DLD1 (cell line): ENCODE results near the gene TOLLIP.

Source experiments
- in situ Hi-C: cut with HindIII; loops from 2 replicates; pipeline ENCODE4 v1.10.0; 2017; ENCODE audit warnings: low sequenced_read_pairs

TOLLIP gene

GRCh38 chr11:1266976-1267375 lies 42.5 kb downstream of the TOLLIP start:
- in situ Hi-C loops, result loop anchor here (10.0 kb wide), 1 partner anchor 268 kb away; no protein-coding TSS in a partner anchor

DNA sequence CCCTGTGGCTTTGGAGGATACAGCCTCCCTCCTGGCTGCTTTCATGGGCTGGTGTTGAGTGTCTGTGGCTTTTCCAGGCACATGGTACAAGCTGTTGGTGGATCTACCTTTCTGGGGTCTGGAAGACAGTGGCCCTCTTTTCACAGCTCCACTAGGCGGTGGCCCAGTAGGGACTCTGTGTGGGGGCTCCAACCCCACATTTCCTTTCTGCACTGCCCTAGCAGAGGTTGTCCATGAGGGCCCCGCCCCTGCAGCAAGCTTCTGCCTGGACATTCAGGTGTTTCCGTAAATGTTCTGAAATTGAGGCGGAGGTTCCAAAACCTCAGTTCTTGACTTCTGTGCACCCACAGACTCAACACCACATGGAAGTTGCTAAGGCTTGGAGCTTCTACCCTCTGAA lies 44.0 kb downstream of the TOLLIP start:
- in situ Hi-C loops, result loop anchor here (10.0 kb wide), 1 partner anchor 269 kb away; no protein-coding TSS in a partner anchor

DNA sequence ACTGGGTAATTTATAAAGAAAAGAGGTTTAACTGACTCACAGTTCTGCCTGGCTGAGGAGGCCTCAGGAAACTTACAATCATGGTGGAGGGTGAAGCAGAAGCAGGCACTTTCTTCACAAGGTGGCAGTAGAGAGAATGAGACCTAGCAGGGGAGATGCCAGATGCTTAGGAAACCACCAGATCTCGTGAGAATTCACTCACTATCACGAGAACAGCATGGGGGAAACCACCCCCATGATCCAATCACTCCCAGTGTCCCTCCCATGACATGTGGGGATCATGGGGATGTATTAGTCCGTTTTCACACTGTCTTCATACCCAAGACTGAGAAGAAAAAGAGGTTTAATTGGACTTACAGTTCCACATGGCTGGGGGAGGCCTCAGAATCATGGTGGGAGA lies 45.0 kb downstream of the TOLLIP start:
- in situ Hi-C loops, result loop anchor here (10.0 kb wide), 1 partner anchor 270 kb away; no protein-coding TSS in a partner anchor

GRCh38 chr11:1263010-1263409 lies 46.4 kb downstream of the TOLLIP start:
- in situ Hi-C loops, result loop anchor here (10.0 kb wide), 1 partner anchor 272 kb away; no protein-coding TSS in a partner anchor

DNA sequence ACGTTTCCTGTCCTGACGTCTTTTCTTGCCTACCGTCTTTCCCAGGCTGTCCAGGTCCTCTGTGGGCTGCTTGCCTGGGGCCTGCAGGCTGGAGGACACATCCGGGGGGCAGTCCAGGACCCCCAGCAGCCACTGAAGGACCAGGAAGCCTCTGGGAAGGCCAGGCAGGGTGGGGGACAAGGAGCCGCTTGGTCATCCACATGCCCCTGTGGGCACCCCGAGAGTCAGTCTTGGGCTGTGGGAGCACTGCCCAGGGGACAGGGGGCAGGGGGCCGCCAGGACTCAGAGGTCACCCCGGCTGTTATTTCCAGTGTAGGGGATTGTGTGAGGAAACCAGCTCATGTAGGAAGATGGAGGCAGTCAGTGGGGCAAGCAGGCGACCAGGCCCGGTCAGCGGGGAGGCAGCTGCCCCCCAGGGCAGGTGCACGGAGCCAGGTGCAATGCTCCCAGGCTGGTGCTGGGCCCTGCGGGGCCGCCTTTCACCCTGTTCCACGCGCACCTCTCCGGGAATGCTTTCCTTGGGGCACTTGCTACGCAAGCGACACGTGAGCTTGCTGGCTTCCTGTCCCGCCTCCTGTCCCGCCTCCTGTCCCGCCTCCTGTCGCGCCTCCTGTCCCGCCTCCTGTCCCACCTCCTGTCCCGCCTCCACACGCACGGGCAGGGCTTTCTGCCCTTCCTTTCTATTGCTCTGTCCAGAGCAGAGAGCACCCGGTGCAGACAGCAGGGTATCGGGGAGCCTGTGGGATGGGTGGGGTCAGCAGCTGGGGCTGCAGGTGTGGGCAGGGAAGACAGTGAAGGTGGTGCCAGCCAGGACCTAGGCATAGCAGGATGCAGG lies 47.0 kb downstream of the TOLLIP start:
- in situ Hi-C loops, result loop anchor here (10.0 kb wide), 1 partner anchor 272 kb away; no protein-coding TSS in a partner anchor

DNA sequence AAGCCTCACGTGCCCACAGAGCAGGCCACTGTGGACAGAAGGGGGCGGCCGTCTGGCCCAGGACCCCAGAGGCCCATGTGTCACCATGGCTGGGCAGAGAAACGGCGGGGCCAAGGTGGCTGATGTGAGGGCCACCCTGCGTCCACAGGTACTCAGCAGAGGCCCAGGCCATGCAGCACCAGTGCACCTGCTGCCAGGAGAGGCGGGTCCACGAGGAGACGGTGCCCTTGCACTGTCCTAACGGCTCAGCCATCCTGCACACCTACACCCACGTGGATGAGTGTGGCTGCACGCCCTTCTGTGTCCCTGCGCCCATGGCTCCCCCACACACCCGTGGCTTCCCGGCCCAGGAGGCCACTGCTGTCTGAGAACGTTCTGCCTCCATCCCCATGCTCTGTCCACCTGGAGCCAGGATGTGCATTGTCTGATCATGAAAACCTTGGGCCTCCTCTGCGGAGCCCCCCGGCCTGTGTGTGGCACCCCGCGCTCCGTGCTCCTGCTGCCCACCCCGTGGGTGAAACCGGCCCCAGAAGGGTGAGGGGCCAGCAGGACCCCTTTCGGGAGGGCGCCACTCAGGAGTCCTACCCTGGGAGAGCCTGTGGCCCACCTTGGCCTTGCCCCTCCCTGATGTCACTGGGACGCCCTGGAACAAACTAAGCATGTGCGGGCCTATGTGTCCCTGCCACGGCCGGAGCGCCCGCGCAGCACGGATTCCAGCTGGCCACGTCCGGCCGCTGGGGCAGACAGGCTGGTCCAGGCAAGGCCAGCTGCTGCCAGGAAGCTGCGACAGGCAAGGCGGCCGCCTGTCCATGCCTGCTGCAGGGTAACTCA lies 48.0 kb downstream of the TOLLIP start:
- in situ Hi-C loops, result loop anchor here (10.0 kb wide), 1 partner anchor 273 kb away; no protein-coding TSS in a partner anchor

DNA sequence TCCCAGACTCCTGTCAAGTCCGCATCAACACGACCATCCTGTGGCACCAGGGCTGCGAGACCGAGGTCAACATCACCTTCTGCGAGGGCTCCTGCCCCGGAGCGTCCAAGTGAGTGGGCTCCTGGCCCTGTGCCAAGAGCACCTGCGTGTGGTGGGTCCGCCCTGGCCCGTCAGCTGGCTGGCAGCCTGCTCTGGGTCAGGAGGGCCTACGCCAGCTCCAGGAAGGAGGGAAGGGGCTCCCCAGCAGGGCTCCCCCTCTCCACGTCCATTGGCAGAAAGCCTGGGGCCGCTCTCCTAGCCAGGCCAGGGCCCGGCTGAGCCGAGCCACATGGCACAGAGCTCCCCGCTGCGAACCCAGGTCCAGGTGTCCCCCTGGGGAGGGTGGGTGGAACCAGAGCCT lies 48.8 kb downstream of the TOLLIP start:
- in situ Hi-C loops, result loop anchor here (10.0 kb wide), 1 partner anchor 274 kb away; no protein-coding TSS in a partner anchor

DNA sequence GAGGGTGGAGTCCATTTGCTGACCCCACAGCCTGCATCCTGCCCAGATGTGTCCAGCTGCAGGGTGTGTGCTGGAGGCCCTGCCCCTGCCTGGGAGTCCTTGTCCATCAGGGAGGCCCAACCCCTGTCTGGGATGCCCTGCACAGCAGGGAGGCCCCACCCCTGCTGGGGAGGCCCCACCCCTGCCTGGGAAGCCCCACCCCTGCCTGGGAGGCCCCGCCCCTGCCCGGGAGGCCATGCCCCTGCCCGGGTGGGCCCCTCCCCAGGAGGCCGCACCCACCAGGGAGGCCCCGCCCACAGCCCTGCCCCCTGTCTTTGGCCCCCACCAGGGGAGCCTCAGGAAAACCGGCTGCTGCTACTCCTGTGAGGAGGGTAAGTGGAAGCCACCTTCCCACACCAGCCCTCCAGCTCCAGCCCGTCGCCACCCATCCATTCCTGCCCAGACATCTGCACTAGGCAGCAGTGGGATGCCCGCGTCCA lies 49.4 kb downstream of the TOLLIP start:
- in situ Hi-C loops, result loop anchor here (10.0 kb wide), 1 partner anchor 275 kb away; no protein-coding TSS in a partner anchor

GRCh38 chr11:1259561-1259960 lies 49.9 kb downstream of the TOLLIP start:
- in situ Hi-C loops, result no loop called here

- in situ Hi-C loops, result no loop called here
These were observed 50.4 kb downstream of the TOLLIP start for GRCh38 chr11:1259076-1259461.

DNA sequence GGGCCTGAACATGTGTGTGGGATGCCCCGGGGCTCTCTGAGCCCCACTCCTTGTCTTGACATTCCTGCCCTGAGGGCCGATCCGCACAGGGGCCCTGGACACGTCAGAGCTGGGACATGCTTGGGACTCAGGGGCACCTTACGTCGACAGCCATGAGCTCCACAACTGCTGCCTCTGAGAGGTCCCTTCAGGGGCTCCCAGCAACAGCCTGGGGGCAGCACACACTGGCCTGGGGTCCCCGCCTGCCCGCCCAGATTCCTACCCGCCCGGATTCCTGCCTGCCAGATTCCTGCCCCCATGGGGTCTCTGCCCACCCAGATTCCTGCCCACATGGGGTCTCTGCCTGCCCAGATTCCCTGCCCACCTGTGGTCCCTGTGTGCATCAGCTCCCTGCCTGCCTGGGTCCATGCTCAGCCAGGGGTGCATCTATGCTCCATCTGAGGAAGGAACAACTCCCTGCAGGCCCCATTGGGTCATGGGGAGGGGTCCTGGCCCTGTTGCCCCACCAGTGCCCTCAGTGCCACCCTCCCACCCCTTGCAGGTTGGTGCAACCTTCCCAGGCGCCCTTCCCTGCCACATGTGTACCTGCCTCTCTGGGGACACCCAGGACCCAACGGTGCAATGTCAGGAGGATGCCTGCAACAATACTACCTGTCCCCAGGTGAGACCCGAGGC lies 50.9 kb downstream of the TOLLIP start:
- in situ Hi-C loops, result no loop called here

- in situ Hi-C loops, result no loop called here
These were observed 51.5 kb downstream of the TOLLIP start for GRCh38 chr11:1257916-1258315.

DNA sequence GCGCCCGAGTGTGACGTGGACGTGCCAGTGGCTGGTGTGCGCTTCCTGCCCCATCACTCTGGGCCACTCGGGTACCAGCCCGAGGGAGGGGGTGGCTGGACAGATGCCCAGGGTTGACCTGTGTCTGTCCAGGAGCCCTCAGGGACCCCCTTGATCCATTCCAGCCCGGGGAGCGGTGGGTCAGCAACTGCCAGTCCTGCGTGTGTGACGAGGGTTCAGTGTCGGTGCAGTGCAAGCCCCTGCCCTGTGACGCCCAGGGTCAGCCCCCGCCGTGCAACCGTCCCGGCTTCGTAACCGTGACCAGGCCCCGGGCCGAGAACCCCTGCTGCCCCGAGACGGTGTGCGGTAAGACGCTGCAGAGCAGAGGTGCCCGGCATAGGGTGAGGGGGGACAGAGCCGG lies 52.1 kb downstream of the TOLLIP start:
- in situ Hi-C loops, result no loop called here

DNA sequence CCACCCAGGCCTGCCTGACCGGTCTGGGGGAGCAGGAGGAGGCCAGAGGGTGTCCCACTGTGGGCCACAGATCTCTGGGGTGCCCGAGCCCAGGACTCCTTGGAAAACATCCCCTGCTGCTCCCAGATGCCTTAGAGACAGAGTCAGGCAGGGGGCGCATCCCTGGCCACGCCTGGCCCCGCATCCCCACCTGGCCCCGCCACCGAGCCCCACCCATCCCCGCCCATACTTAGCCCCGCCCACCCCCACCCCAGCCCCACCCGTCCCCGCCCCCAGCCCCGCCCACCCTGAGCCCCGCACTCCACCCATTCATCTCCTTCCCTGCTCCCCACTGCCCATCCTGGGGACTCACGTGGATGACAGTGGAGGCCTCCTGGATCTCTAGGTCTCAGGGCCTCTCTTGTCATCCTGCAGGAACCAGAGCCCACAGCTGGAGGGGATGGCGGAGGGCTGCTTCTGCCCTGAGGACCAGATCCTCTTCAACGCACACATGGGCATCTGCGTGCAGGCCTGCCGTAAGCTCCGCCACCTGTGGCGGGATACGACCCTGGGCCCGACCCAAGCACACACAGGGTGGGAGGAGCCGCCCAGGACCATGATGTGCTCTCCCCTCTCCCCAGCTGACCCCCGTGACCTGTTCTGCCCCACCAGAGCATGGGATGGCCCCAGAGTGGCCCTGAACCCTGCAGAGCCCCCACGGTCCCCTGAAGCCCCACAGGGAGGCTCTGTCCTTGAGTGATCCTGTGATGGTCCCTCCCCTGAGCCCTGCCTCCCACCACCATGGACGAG lies 53.0 kb downstream of the TOLLIP start:
- in situ Hi-C loops, result no loop called here

DNA sequence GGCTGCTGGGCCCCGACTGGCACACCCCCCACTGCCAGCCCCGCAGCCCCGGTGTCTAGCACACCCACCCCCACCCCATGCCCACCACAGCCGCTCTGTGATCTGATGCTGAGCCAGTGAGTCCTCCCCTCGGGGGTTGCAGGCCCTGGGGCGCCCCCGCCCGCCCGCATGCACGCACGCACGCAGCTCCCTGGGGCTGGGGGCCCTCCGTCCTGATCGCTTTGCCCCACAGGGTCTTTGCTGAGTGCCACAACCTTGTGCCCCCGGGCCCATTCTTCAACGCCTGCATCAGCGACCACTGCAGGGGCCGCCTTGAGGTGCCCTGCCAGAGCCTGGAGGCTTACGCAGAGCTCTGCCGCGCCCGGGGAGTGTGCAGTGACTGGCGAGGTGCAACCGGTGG lies 54.3 kb downstream of the TOLLIP start:
- in situ Hi-C loops, result no loop called here

DNA sequence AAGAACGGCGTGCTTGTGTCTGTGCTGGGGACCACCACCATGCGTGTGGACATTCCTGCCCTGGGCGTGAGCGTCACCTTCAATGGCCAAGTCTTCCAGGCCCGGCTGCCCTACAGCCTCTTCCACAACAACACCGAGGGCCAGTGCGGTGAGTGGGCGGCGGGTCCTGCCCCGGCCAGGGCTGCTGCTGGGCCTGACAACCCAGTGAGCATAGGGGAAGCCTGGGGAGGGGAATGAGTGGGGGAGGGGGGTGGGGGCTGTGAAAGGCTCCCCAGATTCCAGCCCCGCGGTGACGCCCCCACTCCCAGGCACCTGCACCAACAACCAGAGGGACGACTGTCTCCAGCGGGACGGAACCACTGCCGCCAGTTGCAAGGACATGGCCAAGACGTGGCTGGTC lies 54.7 kb downstream of the TOLLIP start:
- in situ Hi-C loops, result no loop called here

- in situ Hi-C loops, result no loop called here
These were observed 55.3 kb downstream of the TOLLIP start for GRCh38 chr11:1254086-1254648.

DNA sequence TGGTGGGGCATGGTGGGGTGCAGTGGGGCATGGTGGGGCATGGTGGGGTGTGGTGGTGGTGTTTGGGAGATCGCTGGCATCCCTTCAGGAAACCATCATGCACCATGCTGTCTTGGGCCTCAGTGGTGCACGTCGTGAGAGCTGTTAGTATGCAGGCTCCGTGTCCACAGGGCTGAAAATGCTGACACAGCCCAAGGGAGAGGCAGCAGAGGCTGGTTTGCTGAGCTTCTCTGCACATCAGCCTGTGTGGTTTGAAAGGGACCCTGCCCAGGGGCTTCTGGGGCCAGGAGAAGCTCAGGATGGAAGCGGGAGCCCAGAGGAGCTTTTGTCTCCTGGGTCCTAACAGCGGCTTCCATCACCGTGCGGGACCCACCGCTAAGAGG lies 56.3 kb downstream of the TOLLIP start:
- in situ Hi-C loops, result no loop called here

DNA sequence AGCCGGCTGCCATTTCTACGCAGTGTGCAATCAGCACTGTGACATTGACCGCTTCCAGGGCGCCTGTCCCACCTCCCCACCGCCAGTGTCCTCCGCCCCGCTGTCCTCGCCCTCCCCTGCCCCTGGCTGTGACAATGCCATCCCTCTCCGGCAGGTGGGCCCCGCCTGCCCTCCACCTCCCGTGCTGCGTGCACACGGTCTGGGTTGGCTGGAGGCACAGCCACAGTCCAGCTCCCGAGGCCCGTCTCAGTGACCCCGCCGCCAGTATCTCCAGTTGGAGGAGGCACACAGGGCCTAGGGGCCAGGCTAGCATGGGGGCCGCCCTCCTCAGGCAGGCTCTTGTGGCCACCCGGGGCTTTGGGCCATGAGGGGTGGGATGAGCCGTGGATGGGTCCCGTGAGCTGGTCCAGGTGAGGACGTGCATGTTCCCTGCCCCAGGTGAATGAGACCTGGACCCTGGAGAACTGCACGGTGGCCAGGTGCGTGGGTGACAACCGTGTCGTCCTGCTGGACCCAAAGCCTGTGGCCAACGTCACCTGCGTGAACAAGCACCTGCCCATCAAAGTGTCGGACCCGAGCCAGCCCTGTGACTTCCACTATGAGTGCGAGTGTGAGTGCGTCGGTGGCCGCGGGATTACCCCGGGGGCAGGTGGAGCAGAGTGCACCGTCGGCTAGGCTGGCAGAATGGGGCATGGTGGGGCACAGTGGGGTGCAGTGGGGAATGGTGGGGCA lies 56.9 kb downstream of the TOLLIP start:
- in situ Hi-C loops, result no loop called here
